ENCODE results near the gene KRTAP4-12.

GRCh38 chr17:41101586-41102259, 22.3 kb downstream of the KRTAP4-12 start, which contains the start of gene KRTAP4-16:
- TF ChIP-seq HDAC2 (CRISPR knock-in tag; IDR thresholded peaks at IDR 0.05): no peak
- TF ChIP-seq TCF12 (IDR thresholded peaks at IDR 0.05): no peak
- TF ChIP-seq TCF12 (CRISPR knock-in tag; IDR thresholded peaks at IDR 0.05): no peak
